ENCODE measurements around the gene UBR1. TPM values are rescaled to one million over a fixed set of nuclear protein-coding genes. Genes with fewer than 3 reads are reported as not detected.

Gene UBR1
- total RNA-seq, 1 experiment from 2014 or later, result 17.9 TPM

- CTCF ChIA-PET, result no interaction called here
- H3K79me2 ChIP-seq (ENCODE audit: insufficient read depth, low read length), result no peaks in the 10 kb centered on the region
- RAD21 ChIA-PET (ENCODE audit: low non-redundant PET in 1 of 2, low total read pairs in 2 of 2, uncharacterized antibody in 2 of 2, unreplicated experiment in 2 of 2), result no interaction called here
- no peaks in the 10 kb centered on the region for H3K9me3 ChIP-seq (ENCODE audit: control insufficient read depth in 1 of 2, insufficient read depth in 1 of 2, low read depth in 1 of 2, low read length in 2 of 2)
- ATAC-seq (no peak), DNase-seq (ENCODE audit: low read depth, low spot score) (no peak)
- H3K4me3 ChIP-seq (replicated peaks in 1 of 2; ENCODE audit: low read depth in 1 of 2, low read length in 2 of 2), result no peak overlapping the region
- TF ChIP-seq EZH2phosphoT487 (IDR thresholded peaks at IDR 0.05; ENCODE audit: borderline replicate concordance) (no peak), ZNF274 (IDR thresholded peaks at IDR 0.05; ENCODE audit: low read depth, low read length) (no peak), POLR2AphosphoS5 (IDR thresholded peaks at IDR 0.05; ENCODE audit: low read depth, low read length) (no peak), ZBTB33 (IDR thresholded peaks at IDR 0.05; ENCODE audit: extremely low read depth, insufficient replicate concordance, low read length) (no peak), POLR2A (IDR thresholded peaks at IDR 0.05; ENCODE audit: borderline replicate concordance, extremely low read depth, insufficient read depth, insufficient read length) (no peak), SRF (IDR thresholded peaks at IDR 0.05; ENCODE audit: low read depth) (no peak), ZFX (IDR thresholded peaks at IDR 0.05) (no peak)
- H3K4me2 ChIP-seq (ENCODE audit: low read length), result no peak overlapping the region
- no peak overlapping the region for H3K9ac ChIP-seq (ENCODE audit: low read length)
- H4K20me1 ChIP-seq (ENCODE audit: insufficient read depth), result no peaks in the 10 kb centered on the region
- H3K27me3 ChIP-seq (ENCODE audit: insufficient read depth, low read length), result no peaks in the 10 kb centered on the region
- peaks cover 2 to 10% of the 10 kb centered on the region in 2 experiments; a peak in 3 of 4 replicates for H3K36me3 ChIP-seq (ENCODE audit: control insufficient read depth in 1 of 2, insufficient read depth in 2 of 2, low read length in 2 of 2)
- POLR2A ChIA-PET, result no interaction called here
- no peaks in the 10 kb centered on the region for H3K4me1 ChIP-seq (ENCODE audit: control insufficient read depth in 1 of 2, insufficient read depth in 2 of 2, low read length in 2 of 2)
- H3K9me2 ChIP-seq (ENCODE audit: insufficient read depth), result no peaks in the 10 kb centered on the region
- no peak overlapping the region for H3K27ac ChIP-seq (ENCODE audit: low read depth, low read length)
- BruUV-seq (replicated peaks), result no TSS peak
- no peak overlapping the region for H2AFZ ChIP-seq (ENCODE audit: low read depth, low read length, poor library complexity, severe bottlenecking)
- intact Hi-C loops (cut with micrococcal nuclease), result no loop called here
Observed at GRCh38 chr15:43143203-43143941, 37.5 kb upstream of the UBR1 start.

- Histone ChIP-seq H3K27me3 (ENCODE audit: insufficient read depth, low read length) (no peaks in the 10 kb centered on the region), H3K9ac (ENCODE audit: low read length) (no peak overlapping the region), H3K79me2 (ENCODE audit: insufficient read depth, low read length) (no peaks in the 10 kb centered on the region), H2AFZ (ENCODE audit: low read depth, low read length, poor library complexity, severe bottlenecking) (no peak overlapping the region), H3K4me1 (ENCODE audit: control insufficient read depth in 1 of 2, insufficient read depth in 2 of 2, low read length in 2 of 2) (peaks cover 9 to 14% of the 10 kb centered on the region in 2 experiments; a peak in 3 of 4 replicates), H4K20me1 (ENCODE audit: insufficient read depth) (no peaks in the 10 kb centered on the region), H3K4me3 (replicated peaks in 1 of 2; ENCODE audit: low read depth in 1 of 2, low read length in 2 of 2) (no peak overlapping the region), H3K9me2 (ENCODE audit: insufficient read depth) (no peaks in the 10 kb centered on the region), H3K9me3 (ENCODE audit: control insufficient read depth in 1 of 2, insufficient read depth in 1 of 2, low read depth in 1 of 2, low read length in 2 of 2) (no peaks in the 10 kb centered on the region), H3K36me3 (ENCODE audit: control insufficient read depth in 1 of 2, insufficient read depth in 2 of 2, low read length in 2 of 2) (peaks cover 7 to 11% of the 10 kb centered on the region in 2 experiments; a peak in 3 of 4 replicates), H3K4me2 (ENCODE audit: low read length) (no peak overlapping the region; the same call in 1 of the 2 replicates), H3K27ac (ENCODE audit: low read depth, low read length) (no peak overlapping the region)
- BruUV-seq (replicated peaks), result no TSS peak
- ChIA-PET CTCF (no interaction called here), RAD21 (ENCODE audit: low non-redundant PET in 1 of 2, low total read pairs in 2 of 2, uncharacterized antibody in 2 of 2, unreplicated experiment in 2 of 2) (no interaction called here), POLR2A (no interaction called here)
- ATAC-seq (no peak), DNase-seq (ENCODE audit: low read depth, low spot score) (no peak)
- intact Hi-C loops (cut with micrococcal nuclease), result no loop called here
- no peak for TF ChIP-seq CTCF (IDR thresholded peaks at IDR 0.05 in 2 of 3, conservative IDR thresholded peaks at IDR 0.05 in 1 of 3; ENCODE audit: borderline replicate concordance in 1 of 3, insufficient read depth in 1 of 3, low read depth in 2 of 3, low read length in 2 of 3)
- no peak for TF ChIP-seq JUND (IDR thresholded peaks at IDR 0.05)
- TF ChIP-seq REST (IDR thresholded peaks at IDR 0.05; ENCODE audit: low read depth), result no peak
- TF ChIP-seq POLR2A (IDR thresholded peaks at IDR 0.05; ENCODE audit: borderline replicate concordance, extremely low read depth, insufficient read depth, insufficient read length), result no peak
- TF ChIP-seq EZH2phosphoT487 (IDR thresholded peaks at IDR 0.05; ENCODE audit: borderline replicate concordance), result no peak
- no peak for TF ChIP-seq ATF3 (IDR thresholded peaks at IDR 0.05)
Observed at GRCh38 chr15:43135351-43135750, 29.5 kb upstream of the UBR1 start.

Measured in HCT116 (cell line).